Duodenal mucosa (tissue), 2 donors: ENCODE measurements around the gene ZNF415.

Source experiments
- H3K27ac ChIP-seq: one replicate; pipeline ENCODE4 v1.7.0; 2013; ENCODE audit warnings: low read depth, low read length
- H3K27me3 ChIP-seq, 2 donors: one replicate each; pipeline ENCODE4 v1.7.0; 2013; ENCODE audit warnings: low read length in 2 of 2, control low read depth in 1 of 2; ENCODE audit not compliant: insufficient read depth in 2 of 2, control insufficient read depth in 1 of 2
- H3K36me3 ChIP-seq, 2 donors: one replicate each; pipeline ENCODE4 v1.7.0; 2013; ENCODE audit warnings: low read length in 2 of 2, control low read depth in 1 of 2; ENCODE audit not compliant: insufficient read depth in 2 of 2, control insufficient read depth in 1 of 2
- H3K4me1 ChIP-seq, 2 donors: one replicate each; pipeline ENCODE4 v1.7.0; 2013; ENCODE audit warnings: low read length in 2 of 2, control low read depth in 1 of 2; ENCODE audit not compliant: insufficient read depth in 2 of 2, control insufficient read depth in 1 of 2
- H3K4me3 ChIP-seq, 2 donors: one replicate each; pipeline ENCODE4 v1.7.0; 2013; ENCODE audit warnings: low read length in 2 of 2, low read depth in 1 of 2
- H3K9ac ChIP-seq, 2 donors: one replicate each; pipeline ENCODE4 v1.7.0; 2013; ENCODE audit warnings: low read length in 2 of 2, low read depth in 1 of 2
- H3K9me3 ChIP-seq, 2 donors: one replicate each; pipeline ENCODE4 v1.7.0; 2013; ENCODE audit warnings: low read length in 2 of 2, control low read depth in 1 of 2; ENCODE audit not compliant: control insufficient read depth in 1 of 2

Gene ZNF415

DNA sequence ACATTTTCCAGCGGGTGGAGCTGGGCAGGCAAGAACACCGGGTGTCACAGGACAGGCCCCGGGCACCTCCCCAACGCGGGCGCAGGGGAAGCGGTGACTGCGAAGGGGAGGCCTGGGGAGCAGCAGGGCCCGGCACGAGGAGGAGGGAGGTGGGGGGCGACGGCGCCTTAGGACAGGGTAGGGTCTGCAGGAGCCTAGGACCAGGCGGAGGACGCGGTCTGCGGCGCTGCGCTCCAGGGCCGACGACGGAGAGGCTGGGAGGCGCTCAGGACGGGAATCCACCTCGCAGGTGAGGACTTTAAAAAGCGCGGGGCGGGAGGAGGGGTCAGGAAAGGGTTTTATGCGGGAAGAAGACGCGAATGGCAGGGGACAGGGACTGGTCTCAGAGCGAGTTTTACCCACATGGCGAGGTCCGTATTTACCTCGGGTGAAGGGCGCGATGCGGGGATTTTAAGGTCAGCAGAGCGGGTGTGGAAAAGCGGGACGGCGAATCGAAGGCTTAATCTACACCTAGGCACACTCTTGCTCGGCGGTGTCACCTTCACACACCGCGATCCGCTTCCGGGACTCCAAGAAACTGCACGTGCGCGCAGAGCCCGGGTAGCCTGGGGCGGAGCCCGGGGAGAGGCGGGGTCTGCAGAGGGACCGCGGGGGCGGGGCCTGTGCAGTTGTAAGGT lies 74.7 kb downstream of the ZNF415 start:
- no peaks in the 10 kb centered on the region for H3K36me3 ChIP-seq
- H3K27ac ChIP-seq, result no peak overlapping the region
- no peaks in the 10 kb centered on the region for H3K4me1 ChIP-seq
- peaks cover 44 to 45% of the 10 kb centered on the region in 2 donors for H3K9me3 ChIP-seq
- H3K9ac ChIP-seq, result no peak overlapping the region
- no peak overlapping the region for H3K4me3 ChIP-seq
- no peaks in the 10 kb centered on the region for H3K27me3 ChIP-seq
